HepG2 (cell line): Measurements from ENCODE around the gene SGIP1. TPM values are rescaled to one million over a fixed set of nuclear protein-coding genes. Genes with fewer than 3 reads are reported as not detected.

ENCODE experiments used
- ATAC-seq: fragments of 200-7000 bp; cut with Tn5 transposase; 3 replicates; pipeline ENCODE4 v1.9.1; 2020; ENCODE audit warnings: mild to moderate bottlenecking, moderate library complexity
- BruUV-seq: library from RNA; stranded (reverse); fragments of 400-500 nt; replicated peaks from 2 replicates; lab custom pipeline; 2021; lab: Mats Ljungman, UMichigan
- CTCF ChIA-PET: fragments of 300-600 bp; formaldehyde crosslinking; extraction: SDS; loops from one replicate; lab custom pipeline; 2021; ENCODE audit warnings: low total read pairs, inconsistent platforms, low intra/inter-chr PET ratio; lab: Yijun Ruan, JAX
- POLR2A ChIA-PET: fragments of 350-600 bp; sonication (Branson Sonifier 250); formaldehyde crosslinking; loops from one replicate; lab custom pipeline; 2020; ENCODE audit warnings: antibody characterized with exemption, inconsistent platforms; lab: Yijun Ruan, JAX
- DNase-seq: peaks from one replicate; pipeline ENCODE4 v3.0.0-alpha.2; 2015; ENCODE audit warnings: low spot score
- FAIRE-seq: peaks from 3 replicates; lab custom pipeline; 2011; peaks lifted over from hg19 to GRCh38; lab: Jason Lieb, UNC
- H2AFZ ChIP-seq: one replicate; pipeline ENCODE4 v1.6.1; 2011; ENCODE audit warnings: low read length, inconsistent platforms
- H3K27ac ChIP-seq: fragments of 300-600 bp; 3 replicates; pipeline ENCODE4 v1.8.0; 2011; ENCODE audit warnings: mixed run types, mild to moderate bottlenecking, mixed read lengths, low read length, inconsistent platforms; ENCODE audit not compliant: insufficient read depth; ENCODE audit errors: extremely low read length
- H3K27me3 ChIP-seq, 2 experiments: fragments of 200-600 bp in 1 of 2; 2 replicates in 1 of 2; 3 replicates in 1 of 2; pipeline versions ENCODE4 v1.6.0 to v1.8.0; 2011; ENCODE audit warnings: low read length in 2 of 2, mild to moderate bottlenecking in 2 of 2, moderate library complexity in 2 of 2, inconsistent platforms in 1 of 2; ENCODE audit not compliant: insufficient read depth in 2 of 2, control insufficient read depth in 1 of 2
- H3K36me3 ChIP-seq, 2 experiments: fragments of 200-600 bp in 1 of 2; replicated peaks in 1 of 2; 2 replicates in 1 of 2; 3 replicates in 1 of 2; pipeline versions ENCODE4 v1.5.1 to v1.8.0; 2011; ENCODE audit warnings: low read length in 2 of 2, inconsistent platforms in 1 of 2; ENCODE audit not compliant: insufficient read depth in 2 of 2, control insufficient read depth in 1 of 2
- H3K4me1 ChIP-seq: 2 replicates; pipeline ENCODE4 v1.5.1; 2012; ENCODE audit warnings: low read length, inconsistent platforms; ENCODE audit not compliant: insufficient read depth
- H3K4me2 ChIP-seq: 2 replicates; pipeline ENCODE4 v1.6.0; 2011; ENCODE audit warnings: low read depth, low read length, inconsistent platforms
- H3K4me3 ChIP-seq, 3 experiments: fragments of 200-600 bp in 1 of 3; sonication (generic), shearing (Covaris generic) in 1 of 3; replicated peaks in 1 of 3; 2 replicates each; pipeline ENCODE4 v1.5.1; 2011 to 2016; ENCODE audit warnings: low read length in 3 of 3, inconsistent platforms in 2 of 3, low read depth in 2 of 3, mild to moderate bottlenecking in 2 of 3, control low read depth in 1 of 3, mixed read lengths in 1 of 3; ENCODE audit not compliant: insufficient read depth in 1 of 3
- H3K79me2 ChIP-seq: one replicate; pipeline ENCODE4 v1.6.1; 2011; ENCODE audit warnings: low read length, inconsistent platforms; ENCODE audit not compliant: insufficient read depth
- H3K9ac ChIP-seq: 2 replicates; pipeline ENCODE4 v1.6.0; 2011; ENCODE audit warnings: mild to moderate bottlenecking, low read depth, low read length, inconsistent platforms; ENCODE audit not compliant: insufficient read depth
- H3K9me3 ChIP-seq: 2 replicates; pipeline ENCODE4 v1.5.1; 2012; ENCODE audit warnings: mild to moderate bottlenecking, low read length
- H4K20me1 ChIP-seq: 2 replicates; pipeline ENCODE4 v1.6.0; 2011; ENCODE audit warnings: inconsistent platforms, mild to moderate bottlenecking, low read length, moderate library complexity; ENCODE audit not compliant: insufficient read depth
- ARNT ChIP-seq: fragments of 450-650 bp; IDR thresholded peaks from 2 replicates; pipeline ENCODE4 v1.6.1; 2017
- HNRNPUL1 ChIP-seq: fragments of 200-400 bp; formaldehyde crosslinking; IDR thresholded peaks from 2 replicates; pipeline ENCODE4 v1.6.1; 2017; ENCODE audit warnings: low read depth, mild to moderate bottlenecking, low read length, moderate library complexity
- RAD21 ChIP-seq: fragments of 450-650 bp; formaldehyde crosslinking; IDR thresholded peaks from 2 replicates; pipeline ENCODE4 v1.5.0; 2020; ENCODE audit warnings: mild to moderate bottlenecking
- ZBTB34 ChIP-seq: sonication (generic); formaldehyde crosslinking; IDR thresholded peaks from 2 replicates; pipeline ENCODE4 v1.8.0; 2022; ENCODE audit warnings: mild to moderate bottlenecking, missing genetic modification reagents
- ZBTB40 ChIP-seq, 2 experiments: fragments of 450-650 bp in 1 of 2; sonication (generic) in 1 of 2; formaldehyde crosslinking in 1 of 2; IDR thresholded peaks; 2 replicates each; pipeline versions ENCODE4 v1.6.1 to v1.8.0; 2016 to 2022; ENCODE audit warnings: antibody characterized with exemption in 1 of 2, mild to moderate bottlenecking in 1 of 2, missing genetic modification reagents in 1 of 2
- ZBTB46 ChIP-seq: sonication (generic); formaldehyde crosslinking; IDR thresholded peaks from 2 replicates; pipeline ENCODE4 v1.4.0; 2020; ENCODE audit warnings: mild to moderate bottlenecking, missing genetic modification reagents, borderline replicate concordance
- ZFP41 ChIP-seq: sonication (generic); formaldehyde crosslinking; IDR thresholded peaks from 2 replicates; pipeline ENCODE4 v1.4.0; 2020; ENCODE audit warnings: mild to moderate bottlenecking, missing genetic modification reagents, borderline replicate concordance
- ZNF605 ChIP-seq: sonication (generic); formaldehyde crosslinking; IDR thresholded peaks from 2 replicates; pipeline ENCODE4 v1.8.0; 2022; ENCODE audit warnings: mild to moderate bottlenecking, missing genetic modification reagents
- ZNF766 ChIP-seq: sonication (generic); formaldehyde crosslinking; IDR thresholded peaks from 2 replicates; pipeline ENCODE4 v1.5.0; 2020; ENCODE audit warnings: missing genetic modification reagents, borderline replicate concordance
- ZSCAN21 ChIP-seq: sonication (generic); formaldehyde crosslinking; IDR thresholded peaks from 2 replicates; pipeline ENCODE4 v1.8.0; 2022; ENCODE audit warnings: mild to moderate bottlenecking, missing genetic modification reagents, moderate library complexity, borderline replicate concordance
- WGBS: methylation state at CpG from one replicate; pipeline ENCODE4 v1.1.6; 2017; ENCODE audit warnings: low lambda C conversion rate; 5-methylcytosine and 5-hydroxymethylcytosine counted together
- in situ Hi-C: cut with HindIII; loops from 2 replicates; pipeline ENCODE4 v1.10.0; 2017; ENCODE audit warnings: low pct_unique_long_range_greater_than_20kb; ENCODE audit not compliant: extremely low pct_ligation_motif_present
- intact Hi-C: fragments of 100-400 bp; cut with micrococcal nuclease; formaldehyde crosslinking; loops from one replicate; pipeline ENCODE4 v1.10.0; 2022; ENCODE audit not compliant: unreplicated experiment
- polyA plus RNA-seq, 8 experiments: library from polyadenylated mRNA; depleted of rRNA in 3 of 8; stranded (reverse) in 7 of 8; unstranded in 1 of 8; fragments of >200 nt; fragmentation: Illumina TruSeq in 4 of 8; extraction: Trizol in 4 of 8; gene quantifications; 2 replicates each; pipeline versions ENCODE4 v1.2.1 to v1.2.3, GENCODE V29; 2011 to 2016; ENCODE audit warnings: low read depth in 4 of 8, missing spikeins in 1 of 8, mixed read lengths in 1 of 8; ENCODE audit not compliant: insufficient read depth in 1 of 8
- total RNA-seq, 5 experiments: library from RNA; depleted of rRNA; stranded (reverse); fragments of >200 nt; fragmentation: Illumina TruSeq; extraction: Trizol; gene quantifications; 2 replicates each; pipeline ENCODE4 v1.2.3, GENCODE V29; 2016; ENCODE audit warnings: low read depth in 1 of 5

SGIP1 gene
- total and polyA plus RNA-seq, 2 of the 13 experiments (the other 11 are each of a cell fraction or from before 2014, with no cell fraction given), result not detected

DNA sequence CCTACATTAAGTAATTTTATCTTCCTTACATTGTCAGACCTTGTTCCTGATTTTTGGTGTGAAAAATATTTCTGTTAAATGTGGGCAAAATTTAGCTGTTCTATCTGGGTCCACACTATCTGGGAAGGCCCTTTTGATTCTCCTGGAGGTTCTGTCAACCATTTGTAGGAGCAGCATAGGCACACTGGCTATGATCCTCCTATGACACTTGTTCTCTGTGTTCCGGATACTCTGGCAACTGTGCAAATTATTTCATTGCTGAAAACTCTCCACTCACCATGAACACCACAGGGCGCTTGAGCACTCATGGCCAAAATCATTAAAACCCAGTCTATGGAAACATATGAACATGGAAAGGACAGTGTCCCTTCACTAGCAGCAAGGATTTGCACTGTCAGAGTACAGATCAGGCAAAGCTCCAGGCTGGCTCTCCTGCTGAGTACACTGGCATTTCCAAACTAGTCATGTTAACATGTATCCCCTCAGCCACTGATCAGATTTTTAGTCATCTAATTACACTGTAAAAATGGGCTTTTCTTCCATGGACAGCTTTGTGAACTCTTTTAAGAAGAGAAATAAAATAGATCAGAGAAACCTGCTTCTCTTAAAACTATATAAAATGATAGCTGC, 43.9 kb upstream of the SGIP1 start (continued):
- no peak for TF ChIP-seq ZBTB40 (IDR thresholded peaks at IDR 0.05)
- TF ChIP-seq ZBTB40 (CRISPR knock-in tag; IDR thresholded peaks at IDR 0.05), result no peak
- TF ChIP-seq RAD21 (CRISPR knock-in tag), result no peak

- no peak overlapping the region for H3K27ac ChIP-seq
- no peaks in the 10 kb centered on the region for H3K79me2 ChIP-seq
- DNase-seq, result no peak
- intact Hi-C loops, result no loop called here
- H3K4me3 ChIP-seq, result no peak overlapping the region
- no peak overlapping the region for H3K4me2 ChIP-seq
- no peak overlapping the region for H2AFZ ChIP-seq
- FAIRE-seq, result no peak
- 0% methylated on average over 2 of the region's 2 CpGs for WGBS
- CTCF ChIA-PET, result no interaction called here
- no peaks in the 10 kb centered on the region for H3K4me1 ChIP-seq
- no peaks in the 10 kb centered on the region for H3K36me3 ChIP-seq
- no peaks in the 10 kb centered on the region for H4K20me1 ChIP-seq
- ATAC-seq, result no peak
- BruUV-seq, result no TSS peak
- no peaks in the 10 kb centered on the region for H3K27me3 ChIP-seq
- POLR2A ChIA-PET, result no interaction called here
- H3K9ac ChIP-seq, result no peak overlapping the region
- H3K9me3 ChIP-seq, result no peaks in the 10 kb centered on the region
- in situ Hi-C loops, result no loop called here
- TF ChIP-seq HNRNPUL1, result no peak
- TF ChIP-seq ZSCAN21, result no peak
- TF ChIP-seq ARNT, result no peak
- no peak for TF ChIP-seq ZNF766 (CRISPR knock-in tag)
- no peak for TF ChIP-seq ZBTB34 (CRISPR knock-in tag)
- no peak for TF ChIP-seq ZNF605 (CRISPR knock-in tag)
- TF ChIP-seq ZBTB46 (CRISPR knock-in tag), result no peak
- TF ChIP-seq ZFP41 (CRISPR knock-in tag), result no peak
Observed at GRCh38 chr1:66490816-66491215, 43.1 kb upstream of the SGIP1 start.
